ENCODE measurements around the gene NAV2. TPM values are rescaled to one million over a fixed set of nuclear protein-coding genes. Genes with fewer than 3 reads are reported as not detected.

NAV2 gene
- total and polyA plus RNA-seq, 2 donors from 2014 or later, result 5.9 to 37.7 TPM

GRCh38 chr11:20061776-20062175 lies 349.1 kb downstream of the NAV2 start:
- FAIRE-seq (no peak), DNase-seq (no peak)
- Histone ChIP-seq H3K27me3 (ENCODE audit: control insufficient read depth, insufficient read depth, low read length) (no peaks in the 10 kb centered on the region), H3K36me3 (ENCODE audit: control insufficient read depth in 2 of 3, insufficient read depth in 3 of 3, low read length in 3 of 3) (peaks cover 0 to 21% (median 4%) of the 10 kb centered on the region in 3 donors), H3K27ac (ENCODE audit: low read depth in 2 of 2, low read length in 2 of 2) (no peak overlapping the region), H3K4me1 (ENCODE audit: control insufficient read depth in 2 of 3, insufficient read depth in 2 of 3, low read depth in 1 of 3, low read length in 3 of 3) (peaks cover 0 to 5% (median 0%) of the 10 kb centered on the region in 3 donors), H3K9me3 (ENCODE audit: control insufficient read depth in 2 of 3, insufficient read depth in 1 of 3, low read length in 3 of 3) (no peaks in the 10 kb centered on the region), H3K4me3 (ENCODE audit: low read length in 3 of 3) (no peak overlapping the region), H3K9ac (ENCODE audit: low read length in 3 of 3) (no peak overlapping the region)
- no peak for TF ChIP-seq CTCF (IDR thresholded peaks at IDR 0.05; ENCODE audit: borderline replicate concordance, extremely low read depth, insufficient read depth)
- intact Hi-C loops (cut with DNase I), result no loop called here

GRCh38 chr11:20064961-20065405 lies 352.3 kb downstream of the NAV2 start:
- FAIRE-seq (no peak), DNase-seq (no peak)
- Histone ChIP-seq H3K4me3 (ENCODE audit: low read length in 3 of 3) (no peak overlapping the region), H3K27me3 (ENCODE audit: control insufficient read depth, insufficient read depth, low read length) (no peaks in the 10 kb centered on the region), H3K36me3 (ENCODE audit: control insufficient read depth in 2 of 3, insufficient read depth in 3 of 3, low read length in 3 of 3) (peaks cover 0 to 23% (median 7%) of the 10 kb centered on the region in 3 donors), H3K4me1 (ENCODE audit: control insufficient read depth in 2 of 3, insufficient read depth in 2 of 3, low read depth in 1 of 3, low read length in 3 of 3) (peaks cover 0 to 4% (median 0%) of the 10 kb centered on the region in 3 donors), H3K27ac (ENCODE audit: low read depth in 2 of 2, low read length in 2 of 2) (no peak overlapping the region), H3K9ac (ENCODE audit: low read length in 3 of 3) (no peak overlapping the region), H3K9me3 (ENCODE audit: control insufficient read depth in 2 of 3, insufficient read depth in 1 of 3, low read length in 3 of 3) (no peaks in the 10 kb centered on the region)
- TF ChIP-seq CTCF (IDR thresholded peaks at IDR 0.05; ENCODE audit: borderline replicate concordance, extremely low read depth, insufficient read depth), result no peak
- intact Hi-C loops (cut with DNase I), result no loop called here

- no peaks in the 10 kb centered on the region for H3K9me3 ChIP-seq (ENCODE audit: control insufficient read depth in 2 of 3, insufficient read depth in 1 of 3, low read length in 3 of 3)
- H3K9ac ChIP-seq (ENCODE audit: low read length in 3 of 3), result no peak overlapping the region
- no peaks in the 10 kb centered on the region for H3K27me3 ChIP-seq (ENCODE audit: control insufficient read depth, insufficient read depth, low read length)
- DNase-seq (no peak), FAIRE-seq (no peak)
- H3K4me3 ChIP-seq (ENCODE audit: low read length in 3 of 3), result no peak overlapping the region
- H3K4me1 ChIP-seq (ENCODE audit: control insufficient read depth in 2 of 3, insufficient read depth in 2 of 3, low read depth in 1 of 3, low read length in 3 of 3), result peaks cover 0 to 4% (median 0%) of the 10 kb centered on the region in 3 donors
- no peak overlapping the region for H3K27ac ChIP-seq (ENCODE audit: low read depth in 2 of 2, low read length in 2 of 2)
- peaks cover 0 to 23% (median 7%) of the 10 kb centered on the region in 3 donors for H3K36me3 ChIP-seq (ENCODE audit: control insufficient read depth in 2 of 3, insufficient read depth in 3 of 3, low read length in 3 of 3)
- intact Hi-C loops (cut with DNase I), result no loop called here
- TF ChIP-seq CTCF (IDR thresholded peaks at IDR 0.05; ENCODE audit: borderline replicate concordance, extremely low read depth, insufficient read depth), result no peak
Measured at GRCh38 chr11:20065406-20065805, 352.8 kb downstream of the NAV2 start.

Data from kidney (tissue), 14 donors.